ENCODE results near the gene JAK3. TPM values are rescaled to one million over a fixed set of nuclear protein-coding genes. Genes with fewer than 3 reads are reported as not detected.
A peak's percentile ranks its signal among the peaks of the same experiment; 100 is the strongest.
"Not testable (repeated sequence)": the region's sequence is repeated elsewhere in the genome, so short reads cannot be mapped to it uniquely, and the experiment has no call there.

JAK3 gene
- polyA plus RNA-seq (ENCODE audit: insufficient read length in 12 of 12): 1 to 10 TPM in 10 of 12 donors, under 1 TPM in 1, not detected in 1; 0.60 to 6.4 (median 1.9) TPM
- long read RNA-seq, donor 1: 0 reads
- long read RNA-seq, donor 2: 0 reads
- long read RNA-seq, donor 3: 0 reads
- long read RNA-seq, donor 4: 0 reads
- long read RNA-seq, donor 5: 0 reads
- long read RNA-seq, donor 6: 0 reads
- long read RNA-seq, donor 7: 0 reads
- long read RNA-seq, donor 8, partial matches to known transcripts: 120 of 638 reads
- long read RNA-seq, donor 8, other reads (novel, unspliced or antisense): 518 of 638 reads
- long read RNA-seq, donor 9: 0 reads
- long read RNA-seq, donor 10: 0 reads
- long read RNA-seq, donor 11, partial matches to known transcripts: 381 of 381 reads
- long read RNA-seq, donor 11, other reads (novel, unspliced or antisense): 0 of 381 reads

DNA sequence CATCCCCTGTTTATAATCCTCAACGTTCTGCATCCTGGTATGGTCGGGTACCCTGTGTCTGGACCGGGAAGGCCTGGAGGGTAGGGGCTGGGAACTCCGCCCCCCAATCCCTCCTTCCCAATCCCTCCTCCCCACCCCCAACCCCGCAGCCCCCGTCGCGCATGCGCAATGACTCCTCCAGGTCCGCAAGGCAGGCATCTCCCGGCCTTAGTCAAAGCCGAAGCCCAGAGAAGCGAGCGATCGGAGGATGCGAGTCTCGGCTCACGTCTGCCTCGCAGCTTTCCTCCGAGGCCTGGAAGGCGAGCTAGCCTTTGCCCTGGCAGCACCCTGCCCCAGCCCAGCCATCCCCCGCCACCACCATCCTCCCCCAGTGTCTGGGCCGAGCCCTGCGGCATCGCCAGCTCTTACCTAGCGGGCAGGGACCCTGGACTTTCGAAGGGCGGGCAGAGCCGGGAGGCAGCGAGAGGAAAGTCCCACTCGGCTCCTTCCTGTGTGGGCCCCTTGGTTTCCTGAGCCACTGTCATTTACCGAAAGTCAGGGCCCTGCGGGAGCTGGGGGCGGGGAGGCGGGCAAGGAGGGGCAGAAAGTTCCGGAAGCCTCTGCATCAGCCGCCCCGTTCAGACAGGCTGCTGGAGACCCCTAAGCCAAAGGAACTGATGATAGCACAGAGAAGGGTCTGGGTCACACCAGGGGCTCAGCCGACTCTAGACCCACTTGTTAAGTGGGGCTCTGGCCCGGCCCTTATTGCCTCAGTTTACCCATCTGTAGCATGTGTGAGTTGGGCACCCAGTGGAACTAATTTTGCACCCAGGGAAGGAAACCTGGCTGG is at the start of gene JAK3:
TSS of gene JAK3 (minus strand) at position 445 of the 829 bp plus-strand sequence. CDS start 3,565 bp downstream, outside the sequence.
- peak; percentile 79 for DNase-seq

DNA sequence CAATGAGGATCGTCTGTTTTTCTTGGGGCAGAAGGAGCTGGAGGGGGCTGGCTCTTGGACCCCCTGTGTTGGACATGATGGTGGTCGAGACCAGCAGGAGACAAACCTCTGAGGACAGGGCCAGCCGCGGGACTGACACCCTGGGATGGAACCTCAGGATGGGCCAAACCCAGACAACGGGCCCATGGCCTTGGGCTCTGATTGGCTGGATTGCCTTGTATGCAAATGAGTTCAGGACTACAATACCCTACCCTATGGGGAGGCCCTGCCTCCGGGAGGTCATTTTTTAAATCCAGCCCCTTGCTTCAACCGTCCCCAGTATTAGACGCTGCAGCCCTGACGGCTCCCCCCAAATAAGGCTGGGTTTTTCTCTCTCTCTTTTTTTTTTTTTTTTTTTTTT is 46.0 kb upstream of the JAK3 start:
- DNase-seq: no peak

DNA sequence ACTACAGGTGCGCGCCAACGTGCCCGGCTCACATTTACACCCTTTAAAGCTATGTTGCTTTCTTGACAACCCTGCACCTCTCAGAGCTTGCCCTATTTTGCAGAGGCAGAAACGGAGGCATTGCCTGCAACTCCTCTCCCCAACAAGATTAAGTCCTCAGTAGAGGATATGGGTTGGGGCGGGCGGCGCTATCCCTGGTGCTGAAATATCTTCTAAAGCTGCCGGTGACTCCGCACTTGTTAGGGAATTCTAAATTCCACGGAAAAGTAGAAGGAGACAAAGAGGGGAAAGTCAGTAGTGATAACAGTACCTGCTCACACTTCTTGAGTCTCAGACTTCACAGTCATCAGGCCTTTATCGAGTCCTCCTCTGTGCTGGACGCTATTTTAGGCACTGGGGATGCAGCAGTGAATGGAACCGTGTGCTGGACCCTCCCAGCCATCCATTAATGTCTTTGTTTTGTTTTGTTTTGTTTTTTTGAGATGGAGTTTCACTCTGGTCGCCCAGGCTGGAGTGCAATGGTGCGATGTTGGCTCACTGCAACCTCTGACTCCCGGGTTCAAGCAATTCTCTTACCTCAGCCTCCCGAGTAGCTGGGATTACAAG is 41.9 kb upstream of the JAK3 start:
- DNase-seq: peak; percentile 46

DNA sequence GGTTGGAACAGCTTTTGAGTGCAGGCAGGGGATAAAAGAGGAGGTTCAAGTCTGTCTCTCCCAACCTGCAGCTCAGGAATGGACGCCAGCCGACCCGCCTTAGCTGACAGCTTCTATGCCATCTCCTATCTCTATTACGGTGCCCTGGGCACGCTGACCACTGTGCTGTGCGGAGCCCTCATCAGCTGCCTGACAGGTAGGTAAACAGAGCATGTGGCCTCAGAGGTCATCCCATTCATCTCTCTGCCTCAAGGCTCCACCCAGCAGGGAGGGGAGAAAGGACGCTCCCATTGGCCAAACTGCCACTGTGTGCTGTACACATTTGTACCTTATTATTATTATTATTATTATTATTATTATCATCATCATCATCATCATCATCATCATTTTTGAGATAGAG is 40.5 kb upstream of the JAK3 start:
- DNase-seq: no peak

DNA sequence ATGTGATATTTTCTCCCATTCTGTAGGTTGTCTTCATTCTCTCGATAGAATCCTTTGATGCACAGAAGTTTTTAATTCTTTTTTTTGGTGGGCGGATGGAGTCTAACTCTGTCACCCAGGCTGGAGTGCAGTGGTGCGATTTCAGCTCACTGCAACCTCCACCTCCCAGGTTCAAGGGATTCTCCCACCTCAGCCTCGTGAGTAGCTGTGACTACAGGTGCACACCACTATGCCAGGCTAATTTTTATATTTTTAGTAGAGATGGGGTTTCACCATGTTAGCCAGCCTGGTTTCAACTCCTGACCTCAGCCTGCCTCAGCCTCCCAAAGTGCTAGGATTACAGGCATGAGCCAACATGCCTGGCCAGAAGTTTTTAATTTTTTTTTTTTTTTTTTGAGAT is 39.4 kb upstream of the JAK3 start:
- DNase-seq: not testable (repeated sequence)

DNA sequence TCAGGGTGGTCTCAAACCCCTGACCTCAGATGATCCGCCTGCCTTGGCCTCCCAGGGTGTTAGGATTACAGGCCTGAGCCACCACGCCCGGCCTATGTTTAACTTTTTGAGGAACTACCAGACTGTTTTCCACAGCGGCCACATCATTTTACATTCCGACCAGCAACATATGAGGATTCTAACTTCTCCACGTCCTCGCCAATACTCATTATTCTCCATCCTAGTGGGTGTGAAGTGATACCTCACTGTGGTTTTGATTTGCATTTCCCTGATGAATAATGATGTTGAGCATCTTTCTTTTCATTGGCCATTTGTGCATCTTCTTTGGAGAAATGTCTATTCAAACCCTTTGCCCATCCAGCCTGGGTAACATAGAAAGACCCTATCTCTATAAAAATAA is 38.7 kb upstream of the JAK3 start:
- DNase-seq: no peak

DNA sequence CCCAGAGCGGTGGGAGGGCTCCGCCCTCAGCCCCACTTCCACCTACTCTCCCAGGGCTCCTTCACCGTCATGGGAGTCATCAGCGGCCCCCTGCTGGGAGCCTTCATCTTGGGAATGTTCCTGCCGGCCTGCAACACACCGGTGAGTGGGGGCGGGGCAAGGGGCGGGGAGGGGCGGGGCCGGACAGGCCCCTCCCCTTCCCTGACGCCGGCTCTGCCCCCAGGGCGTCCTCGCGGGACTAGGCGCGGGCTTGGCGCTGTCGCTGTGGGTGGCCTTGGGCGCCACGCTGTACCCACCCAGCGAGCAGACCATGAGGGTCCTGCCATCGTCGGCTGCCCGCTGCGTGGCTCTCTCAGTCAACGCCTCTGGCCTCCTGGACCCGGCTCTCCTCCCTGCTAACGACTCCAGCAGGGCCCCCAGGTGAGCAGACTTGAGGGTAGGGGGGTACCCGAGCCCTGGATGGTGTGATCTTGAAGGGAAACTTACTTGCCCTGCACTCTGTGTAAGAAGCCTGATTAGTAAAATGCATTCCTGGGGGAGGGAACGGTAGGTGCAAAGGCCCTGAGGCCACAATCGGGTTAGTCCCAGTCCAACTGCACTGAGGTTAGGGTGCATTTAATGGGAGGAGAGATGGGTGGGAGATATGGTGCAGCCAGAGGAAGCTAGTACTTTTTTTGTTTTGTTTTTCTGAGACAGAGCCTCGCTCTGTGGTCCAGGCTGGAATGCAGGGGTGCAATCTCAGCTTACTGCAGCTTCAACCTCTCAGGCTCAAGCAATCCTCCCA is 36.0 kb upstream of the JAK3 start:
- no peak for DNase-seq

DNA sequence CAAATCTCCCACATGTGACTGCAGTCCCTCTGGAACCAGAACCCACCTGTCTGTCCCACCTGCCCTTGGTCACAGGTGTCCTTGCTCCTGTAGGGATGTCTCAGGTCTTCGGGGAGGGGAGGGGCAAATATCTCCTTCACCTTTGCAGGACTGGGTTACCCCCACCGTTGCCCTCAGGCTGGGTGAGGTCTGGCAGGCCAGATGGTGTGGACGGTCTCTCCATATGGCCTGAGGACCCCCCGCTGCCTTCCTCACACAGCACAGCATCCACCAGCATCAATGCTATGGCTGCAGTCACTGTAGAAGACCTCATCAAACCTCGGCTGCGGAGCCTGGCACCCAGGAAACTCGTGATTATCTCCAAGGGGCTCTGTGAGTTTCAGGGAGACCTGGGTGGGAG is 33.9 kb upstream of the JAK3 start:
- no peak for DNase-seq

DNA sequence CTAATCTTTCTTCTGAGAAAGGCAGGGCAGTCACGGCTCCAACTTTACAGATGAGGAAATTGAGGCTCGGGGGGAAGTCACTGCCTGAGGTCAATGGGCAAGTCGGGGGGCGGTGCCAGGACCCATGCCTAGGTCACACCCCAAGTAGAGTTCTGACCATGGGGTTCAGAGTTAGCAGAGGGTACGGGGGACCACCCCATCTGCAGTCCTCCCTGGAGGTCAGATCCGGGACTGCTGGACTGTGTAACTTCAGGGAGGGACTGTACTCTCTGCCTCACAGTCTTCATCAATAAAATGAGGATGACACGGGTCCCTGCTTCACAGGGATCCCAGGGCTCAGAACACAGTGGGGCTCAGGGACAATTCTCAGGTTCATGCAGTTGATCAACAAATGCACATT is 31.7 kb upstream of the JAK3 start:
- DNase-seq: no peak

DNA sequence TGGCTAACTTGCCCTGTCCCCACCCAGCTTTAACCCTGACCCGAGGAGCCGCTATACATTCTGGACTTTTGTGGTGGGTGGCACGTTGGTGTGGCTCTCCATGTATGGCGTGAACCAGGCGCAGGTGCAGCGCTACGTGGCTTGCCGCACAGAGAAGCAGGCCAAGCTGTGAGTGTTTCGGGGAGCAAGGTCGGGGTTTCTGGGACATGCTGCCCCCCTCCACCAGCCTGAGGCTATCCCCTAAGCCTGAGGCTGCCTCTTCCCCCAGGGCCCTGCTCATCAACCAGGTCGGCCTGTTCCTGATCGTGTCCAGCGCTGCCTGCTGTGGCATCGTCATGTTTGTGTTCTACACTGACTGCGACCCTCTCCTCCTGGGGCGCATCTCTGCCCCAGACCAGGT is 29.9 kb upstream of the JAK3 start:
- no peak for DNase-seq

DNA sequence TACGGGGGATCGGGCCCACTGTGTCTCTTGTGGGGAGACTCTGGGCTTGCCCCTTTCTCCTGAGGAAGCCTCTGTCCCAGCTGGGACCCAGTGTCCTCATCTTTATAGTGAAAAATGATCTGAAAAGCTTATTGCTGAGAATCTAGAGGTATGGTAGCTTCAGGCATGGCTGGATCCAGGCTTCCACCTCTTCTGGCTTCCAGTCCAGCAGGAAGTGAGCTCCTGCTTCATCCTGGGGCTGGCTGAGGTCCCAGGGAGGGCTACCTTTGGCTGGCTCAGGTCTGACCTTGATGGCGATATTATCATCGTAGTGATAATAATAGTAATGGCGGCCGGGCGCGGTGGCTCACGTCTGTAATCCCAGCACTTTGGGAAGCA is 27.0 kb upstream of the JAK3 start:
- no peak for DNase-seq

DNA sequence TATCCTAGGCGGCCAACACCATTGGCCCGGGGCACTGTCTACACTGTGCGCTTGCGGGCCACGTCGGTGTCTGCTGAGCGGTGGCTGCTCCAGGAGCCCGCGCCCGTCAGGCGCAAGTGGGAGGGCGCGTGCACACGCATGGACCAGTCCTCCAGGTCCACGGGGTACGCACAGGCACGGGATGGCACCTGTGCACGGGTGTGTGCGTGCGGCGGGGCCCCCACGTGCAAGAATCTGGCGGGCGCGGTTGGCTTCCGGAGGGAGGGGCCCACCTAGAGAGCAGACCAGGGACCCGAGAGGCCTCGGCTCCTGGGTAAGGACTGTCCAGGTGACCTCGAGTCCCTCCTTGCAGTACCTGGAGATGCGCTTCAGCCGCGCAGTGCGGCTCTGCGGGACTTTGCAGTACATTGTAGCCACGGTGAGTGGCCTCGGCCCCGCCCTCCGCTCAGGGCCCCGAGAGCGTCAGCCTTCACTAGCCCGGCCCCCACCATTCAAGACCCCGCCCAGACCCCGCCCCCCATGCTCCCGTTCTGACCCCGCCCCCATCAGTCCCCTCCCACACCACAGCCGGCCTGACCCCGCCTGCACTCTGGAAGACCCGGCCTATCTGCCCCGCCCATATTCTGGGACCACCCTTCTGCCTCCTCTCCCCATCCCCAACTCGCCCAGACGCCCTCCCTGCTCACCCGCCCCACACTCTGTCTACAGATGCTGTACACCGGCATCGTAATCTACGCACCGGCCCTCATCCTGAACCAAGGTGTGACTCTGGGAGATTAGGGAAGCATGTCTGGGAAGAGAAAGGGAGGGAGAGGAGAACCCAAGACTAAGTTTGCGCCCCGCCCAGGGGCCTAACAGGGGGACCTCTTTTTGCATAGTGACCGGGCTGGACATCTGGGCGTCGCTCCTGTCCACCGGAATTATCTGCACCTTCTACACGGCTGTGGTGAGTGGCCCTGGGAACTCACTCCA is 26.3 kb upstream of the JAK3 start:
- DNase-seq: no peak

DNA sequence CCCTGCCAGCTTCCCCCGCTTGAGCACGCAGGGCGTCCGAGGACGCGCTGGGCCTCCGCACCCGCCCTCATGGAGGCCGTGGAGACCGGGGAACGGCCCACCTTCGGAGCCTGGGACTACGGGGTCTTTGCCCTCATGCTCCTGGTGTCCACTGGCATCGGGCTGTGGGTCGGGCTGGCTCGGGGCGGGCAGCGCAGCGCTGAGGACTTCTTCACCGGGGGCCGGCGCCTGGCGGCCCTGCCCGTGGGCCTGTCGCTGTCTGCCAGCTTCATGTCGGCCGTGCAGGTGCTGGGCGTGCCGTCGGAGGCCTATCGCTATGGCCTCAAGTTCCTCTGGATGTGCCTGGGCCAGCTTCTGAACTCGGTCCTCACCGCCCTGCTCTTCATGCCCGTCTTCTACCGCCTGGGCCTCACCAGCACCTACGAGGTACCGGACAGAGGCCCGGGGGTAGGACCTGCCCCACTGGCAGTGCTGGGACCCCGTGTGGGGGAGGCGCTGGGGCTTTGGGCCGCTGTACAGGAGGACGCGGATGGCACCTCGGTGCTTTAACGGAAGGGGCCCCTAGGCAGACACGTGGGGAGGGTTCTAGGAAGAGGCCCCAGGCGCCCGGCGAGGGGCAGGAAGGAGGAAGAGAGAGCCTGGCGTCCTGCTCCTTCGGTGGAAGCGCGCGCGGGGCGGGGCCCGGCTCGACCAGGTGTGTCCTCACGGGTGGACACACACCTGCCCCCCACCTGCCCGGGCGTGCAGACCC is 24.6 kb upstream of the JAK3 start:
- DNase-seq: no peak

DNA sequence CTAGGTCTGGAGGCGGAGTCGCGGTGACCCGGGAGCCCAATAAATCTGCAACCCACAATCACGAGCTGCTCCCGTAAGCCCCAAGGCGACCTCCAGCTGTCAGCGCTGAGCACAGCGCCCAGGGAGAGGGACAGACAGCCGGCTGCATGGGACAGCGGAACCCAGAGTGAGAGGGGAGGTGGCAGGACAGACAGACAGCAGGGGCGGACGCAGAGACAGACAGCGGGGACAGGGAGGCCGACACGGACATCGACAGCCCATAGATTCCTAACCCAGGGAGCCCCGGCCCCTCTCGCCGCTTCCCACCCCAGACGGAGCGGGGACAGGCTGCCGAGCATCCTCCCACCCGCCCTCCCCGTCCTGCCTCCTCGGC is 24.1 kb upstream of the JAK3 start, which contains the start of gene SLC5A5:
TSS of gene SLC5A5 (plus strand) at position 68 of the 373 bp plus-strand sequence. CDS start 375 bp downstream, outside the sequence.
- no peak for DNase-seq

DNA sequence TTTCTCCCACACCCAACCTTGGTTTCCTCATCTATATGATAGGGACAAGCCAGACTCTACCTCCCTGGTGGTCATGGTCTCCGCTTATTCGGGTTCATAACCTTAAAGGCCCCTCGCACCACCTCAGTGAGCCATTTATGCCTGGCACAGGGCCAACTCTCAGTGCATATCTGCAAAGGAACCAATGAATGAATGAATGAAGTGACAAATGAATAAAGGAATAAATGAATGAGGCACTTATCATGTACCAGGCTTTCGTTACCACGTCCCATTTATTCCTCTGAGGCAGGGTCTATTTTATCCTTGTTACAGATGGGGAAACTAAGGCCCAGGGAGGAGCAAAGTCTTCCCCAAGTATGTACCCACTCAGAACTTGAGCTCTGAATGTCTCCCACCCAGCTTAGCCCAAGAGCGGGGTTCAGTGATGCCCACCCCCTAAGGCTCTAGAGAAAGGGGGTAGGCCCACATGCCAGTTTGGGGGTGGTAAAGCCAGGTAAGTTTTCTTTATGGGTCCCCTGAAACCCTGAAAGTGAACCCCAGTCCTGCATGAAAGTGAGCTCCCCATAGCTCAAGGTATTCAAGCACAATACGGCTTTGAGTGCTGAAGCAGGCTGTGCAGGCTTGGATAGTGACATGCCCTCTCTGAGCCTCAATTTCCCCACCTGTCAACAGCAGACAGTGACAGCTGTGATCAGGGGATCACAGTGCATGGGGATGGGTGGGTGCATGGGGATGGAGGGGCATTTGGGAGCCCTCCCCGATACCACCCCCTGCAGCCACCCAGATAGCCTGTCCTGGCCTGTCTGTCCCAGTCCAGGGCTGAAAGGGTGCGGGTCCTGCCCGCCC is 23.5 kb upstream of the JAK3 start:
- no peak for DNase-seq

DNA sequence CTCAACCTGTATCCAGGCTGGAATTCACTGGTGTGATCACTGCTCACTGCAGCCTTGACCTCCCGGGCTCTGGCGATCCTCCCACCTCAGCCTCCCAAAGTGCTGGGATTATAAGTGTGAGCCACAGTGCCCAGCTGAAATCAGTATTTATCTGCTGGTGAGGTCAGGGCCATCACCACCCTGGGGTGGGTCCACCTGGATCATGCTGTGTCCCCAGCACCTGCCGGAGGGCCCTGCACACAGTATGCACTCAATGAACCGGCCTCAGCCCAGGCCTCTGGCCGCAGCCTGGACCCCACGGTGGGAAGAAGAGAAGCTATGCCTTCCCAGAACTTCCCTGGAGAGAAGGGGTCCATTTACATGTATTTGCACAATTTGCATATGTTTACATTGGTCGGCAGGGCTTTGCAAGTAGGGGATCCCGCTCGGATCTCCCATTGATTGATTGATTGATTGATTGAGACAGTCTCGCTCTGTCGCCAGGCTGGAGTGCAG is 21.4 kb upstream of the JAK3 start:
- no peak for DNase-seq

DNA sequence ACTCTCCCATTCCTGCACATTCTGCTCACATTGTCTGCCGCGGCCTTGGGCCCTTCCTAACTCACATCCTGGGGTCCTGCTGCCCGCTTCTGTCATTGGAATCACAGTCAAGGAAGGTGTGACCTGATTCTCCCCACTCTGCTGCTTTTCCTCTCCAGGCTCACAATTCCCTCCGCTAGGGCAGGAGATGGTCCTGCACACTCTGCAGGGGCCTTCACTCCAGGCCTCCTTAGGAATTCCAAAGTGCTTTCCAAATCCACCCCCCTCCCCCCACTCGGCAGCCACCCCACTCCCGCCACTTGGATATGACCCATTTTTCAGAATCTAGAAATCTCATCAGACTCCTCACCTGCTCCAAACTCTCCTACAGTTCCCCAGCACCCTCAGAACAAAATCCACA is 20.9 kb upstream of the JAK3 start:
- DNase-seq: no peak

DNA sequence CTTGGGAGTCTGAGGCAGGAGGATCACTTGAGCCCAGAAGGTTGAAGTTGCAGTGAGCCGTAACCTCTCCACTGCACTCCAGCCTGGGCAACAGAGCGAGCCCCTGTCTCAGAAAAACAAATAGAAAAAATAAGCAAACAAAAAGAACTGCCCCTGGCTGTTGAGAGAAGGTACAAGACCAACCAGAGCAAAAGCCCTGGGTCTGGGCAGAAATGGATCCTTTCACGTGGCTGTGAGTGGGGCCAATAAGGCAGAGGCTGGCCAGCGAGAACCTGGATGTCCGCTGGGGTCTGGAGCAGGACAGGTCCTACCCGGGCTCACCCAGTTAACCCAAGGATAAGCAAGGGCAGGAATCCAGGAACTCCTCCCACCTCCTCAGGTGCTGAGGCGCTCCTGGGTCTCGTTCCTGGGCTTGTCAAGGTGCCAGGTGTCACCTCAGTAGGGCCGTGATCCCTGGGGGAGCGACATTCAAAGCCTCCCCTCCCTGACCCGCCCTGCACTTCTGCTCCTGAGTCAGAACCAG is 19.2 kb upstream of the JAK3 start:
- DNase-seq: no peak
